Esophagus squamous epithelium (tissue), 4 donors: ENCODE data around the gene RNF141.

Experiments used
- POLR2A ChIP-seq, 4 donors: fragments of 450-650 bp; IDR thresholded peaks; one replicate each; pipeline ENCODE4 v1.6.1; 2017; ENCODE audit warnings: antibody characterized with exemption in 4 of 4, mild to moderate bottlenecking in 4 of 4, moderate library complexity in 3 of 4
- TF ChIP-seq, protein P1 (sequence below), 6 experiments: fragments of 450-650 bp in 4 of 6; fragments of 200-600 bp in 2 of 6; sonication (generic) in 2 of 6; IDR thresholded peaks; one replicate each; pipeline ENCODE4 v1.5.1; 2016 to 2019; ENCODE audit warnings: antibody characterized with exemption in 6 of 6, mild to moderate bottlenecking in 4 of 6, moderate library complexity in 4 of 6

GRCh38 chr11:10575346-10576034 lies 34.5 kb upstream of the RNF141 start:
- TF ChIP-seq, protein P1, sequence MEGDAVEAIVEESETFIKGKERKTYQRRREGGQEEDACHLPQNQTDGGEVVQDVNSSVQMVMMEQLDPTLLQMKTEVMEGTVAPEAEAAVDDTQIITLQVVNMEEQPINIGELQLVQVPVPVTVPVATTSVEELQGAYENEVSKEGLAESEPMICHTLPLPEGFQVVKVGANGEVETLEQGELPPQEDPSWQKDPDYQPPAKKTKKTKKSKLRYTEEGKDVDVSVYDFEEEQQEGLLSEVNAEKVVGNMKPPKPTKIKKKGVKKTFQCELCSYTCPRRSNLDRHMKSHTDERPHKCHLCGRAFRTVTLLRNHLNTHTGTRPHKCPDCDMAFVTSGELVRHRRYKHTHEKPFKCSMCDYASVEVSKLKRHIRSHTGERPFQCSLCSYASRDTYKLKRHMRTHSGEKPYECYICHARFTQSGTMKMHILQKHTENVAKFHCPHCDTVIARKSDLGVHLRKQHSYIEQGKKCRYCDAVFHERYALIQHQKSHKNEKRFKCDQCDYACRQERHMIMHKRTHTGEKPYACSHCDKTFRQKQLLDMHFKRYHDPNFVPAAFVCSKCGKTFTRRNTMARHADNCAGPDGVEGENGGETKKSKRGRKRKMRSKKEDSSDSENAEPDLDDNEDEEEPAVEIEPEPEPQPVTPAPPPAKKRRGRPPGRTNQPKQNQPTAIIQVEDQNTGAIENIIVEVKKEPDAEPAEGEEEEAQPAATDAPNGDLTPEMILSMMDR (IDR thresholded peaks at IDR 0.05), result no peak
- no peak for TF ChIP-seq POLR2A (IDR thresholded peaks at IDR 0.05)
